HUES6 (cell line): ENCODE measurements around the gene IQGAP1.
"Not testable (repeated sequence)": the region's sequence is repeated elsewhere in the genome, so short reads cannot be mapped to it uniquely, and the experiment has no call there.

Experiments used
- H3K27ac ChIP-seq: 2 replicates; pipeline ENCODE4 v1.7.0; 2013; ENCODE audit warnings: low read depth, mild to moderate bottlenecking, low read length, inconsistent platforms
- H3K27me3 ChIP-seq: 2 replicates; pipeline ENCODE4 v1.6.1; 2013; ENCODE audit warnings: low read length; ENCODE audit not compliant: control insufficient read depth, insufficient read depth
- H3K36me3 ChIP-seq: 2 replicates; pipeline ENCODE4 v1.6.1; 2013; ENCODE audit warnings: low read length; ENCODE audit not compliant: control insufficient read depth, insufficient read depth
- H3K4me1 ChIP-seq: 2 replicates; pipeline ENCODE4 v1.6.1; 2013; ENCODE audit warnings: low read length; ENCODE audit not compliant: control insufficient read depth, insufficient read depth
- H3K4me3 ChIP-seq: 2 replicates; pipeline ENCODE4 v1.5.1; 2013; ENCODE audit warnings: low read depth, low read length
- H3K9ac ChIP-seq: one replicate; pipeline ENCODE4 v1.6.1; 2013; ENCODE audit warnings: mild to moderate bottlenecking, low read length
- H3K9me3 ChIP-seq: 2 replicates; pipeline ENCODE4 v1.6.1; 2013; ENCODE audit warnings: low read depth, low read length; ENCODE audit not compliant: control insufficient read depth, insufficient read depth

IQGAP1 gene

DNA sequence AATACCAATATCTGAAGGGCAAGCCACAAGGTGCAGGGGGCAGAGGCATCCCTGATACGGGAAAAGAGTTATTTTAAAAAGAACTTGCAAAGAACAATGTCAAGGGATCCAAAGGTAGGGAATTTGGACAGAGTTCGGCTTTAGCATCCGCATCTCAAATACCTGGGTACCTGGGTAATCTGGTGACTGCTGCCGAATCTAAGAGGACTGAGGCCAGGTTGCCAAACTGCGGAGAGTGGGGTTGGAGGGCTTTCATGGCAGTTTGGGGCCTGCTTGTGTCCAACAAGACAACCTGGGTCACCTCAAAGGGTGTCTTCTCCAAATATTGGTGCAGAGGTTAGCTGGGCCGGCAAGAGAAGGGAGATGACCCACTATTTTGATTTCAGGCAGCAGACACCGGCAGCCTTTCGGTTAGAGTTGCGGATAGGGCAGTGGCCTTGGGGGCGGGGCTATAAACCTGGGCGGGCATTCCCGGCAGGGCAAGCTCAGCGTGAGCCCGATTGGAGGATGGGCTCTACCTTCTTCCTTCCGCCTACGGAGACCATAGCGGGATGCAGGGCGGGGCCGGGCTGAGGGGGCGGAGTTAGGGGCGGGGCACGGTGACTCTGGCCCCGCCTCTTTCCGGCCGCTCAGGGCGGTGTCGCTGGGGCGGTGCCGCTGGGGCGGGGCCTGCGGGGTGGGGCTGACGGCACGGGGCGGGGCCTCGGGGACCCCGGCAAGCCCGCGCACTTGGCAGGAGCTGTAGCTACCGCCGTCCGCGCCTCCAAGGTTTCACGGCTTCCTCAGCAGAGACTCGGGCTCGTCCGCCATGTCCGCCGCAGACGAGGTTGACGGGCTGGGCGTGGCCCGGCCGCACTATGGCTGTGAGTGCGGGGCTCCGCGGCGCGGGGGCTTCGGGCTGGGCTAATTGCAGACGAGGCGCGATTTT lies at the start of gene IQGAP1:
IQGAP1 (plus strand) TSS at position 709 of the 928 bp plus-strand sequence; CDS start at position 809, 100 bp downstream.
- Histone ChIP-seq H3K36me3 (peaks cover 12% of the 10 kb centered on the region), H3K9me3 (no peaks in the 10 kb centered on the region), H3K27me3 (no peaks in the 10 kb centered on the region), H3K4me3 (peak within 1 kb of the TSS; percentile 71), H3K4me1 (peaks cover 27% of the 10 kb centered on the region), H3K9ac (peak within 1 kb of the TSS; percentile 62), H3K27ac (peak within 1 kb of the TSS; percentile 58; the same call in 1 of the 2 replicates)

GRCh38 chr15:90338532-90338931 lies 49.5 kb upstream of the IQGAP1 start:
- no peak overlapping the region for H3K4me3 ChIP-seq
- no peaks in the 10 kb centered on the region for H3K27me3 ChIP-seq
- H3K36me3 ChIP-seq, result no peaks in the 10 kb centered on the region
- no peak overlapping the region for H3K27ac ChIP-seq
- H3K9me3 ChIP-seq, result no peaks in the 10 kb centered on the region
- no peaks in the 10 kb centered on the region for H3K4me1 ChIP-seq
- no peak overlapping the region for H3K9ac ChIP-seq

- no peak overlapping the region for H3K9ac ChIP-seq
- H3K4me1 ChIP-seq, result no peaks in the 10 kb centered on the region
Observed at GRCh38 chr15:90340345-90340744, 47.7 kb upstream of the IQGAP1 start.

GRCh38 chr15:90343302-90343790 lies 44.7 kb upstream of the IQGAP1 start:
- no peak overlapping the region for H3K9ac ChIP-seq
- H3K27ac ChIP-seq, result no peak overlapping the region
- H3K4me3 ChIP-seq, result no peak overlapping the region
- H3K27me3 ChIP-seq, result no peaks in the 10 kb centered on the region
- H3K9me3 ChIP-seq, result no peaks in the 10 kb centered on the region
- H3K36me3 ChIP-seq, result no peaks in the 10 kb centered on the region
- H3K4me1 ChIP-seq, result no peaks in the 10 kb centered on the region

More at GRCh38 chr15:90340345-90340744, 47.7 kb upstream of the IQGAP1 start:
- Histone ChIP-seq H3K4me3 (no peak overlapping the region), H3K9me3 (no peaks in the 10 kb centered on the region), H3K27ac (no peak overlapping the region), H3K36me3 (no peaks in the 10 kb centered on the region), H3K27me3 (no peaks in the 10 kb centered on the region)

DNA sequence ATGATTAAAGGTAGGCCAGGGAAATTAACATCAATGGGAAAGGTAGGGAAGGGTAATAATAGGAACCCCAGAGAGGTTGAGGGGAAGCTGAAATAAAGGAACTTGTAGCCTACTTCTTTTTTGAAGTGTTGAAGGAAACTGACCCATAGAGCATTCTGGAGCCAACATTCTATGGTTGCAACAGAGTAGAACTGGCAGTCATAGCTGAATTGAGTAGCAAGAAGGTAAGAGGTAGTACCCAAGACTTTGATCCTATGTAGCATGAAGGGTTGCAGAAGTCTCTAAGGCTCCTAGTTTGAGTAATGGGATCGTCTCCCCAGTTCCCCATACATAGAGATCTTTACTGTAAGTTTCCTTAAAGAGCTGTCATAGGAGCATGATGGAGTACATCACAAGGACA lies 43.4 kb upstream of the IQGAP1 start:
- Histone ChIP-seq H3K4me3 (no peak overlapping the region), H3K27ac (no peak overlapping the region), H3K27me3 (no peaks in the 10 kb centered on the region), H3K9me3 (no peaks in the 10 kb centered on the region), H3K9ac (no peak overlapping the region), H3K4me1 (no peaks in the 10 kb centered on the region), H3K36me3 (no peaks in the 10 kb centered on the region)

DNA sequence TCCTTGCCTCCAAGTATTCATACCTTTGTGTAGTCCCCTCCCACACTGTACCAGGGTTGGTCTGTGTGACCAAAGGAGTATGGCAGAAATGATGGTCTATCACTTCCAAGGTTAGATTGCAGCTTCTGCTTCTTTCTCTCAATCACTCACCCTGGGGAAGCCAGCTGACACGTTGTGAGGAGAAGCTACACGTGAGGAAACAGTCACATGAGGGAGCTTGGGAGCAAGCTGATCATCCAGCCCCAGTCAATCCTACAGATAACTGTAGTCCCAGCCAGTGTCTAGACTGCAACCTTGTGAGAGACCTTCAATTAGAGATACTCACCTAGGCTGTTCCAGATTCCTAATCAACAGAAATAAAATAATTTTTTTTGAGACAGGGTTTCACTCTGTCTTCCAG lies 42.2 kb upstream of the IQGAP1 start:
- Histone ChIP-seq H3K9me3 (no peaks in the 10 kb centered on the region), H3K4me3 (no peak overlapping the region), H3K4me1 (no peaks in the 10 kb centered on the region), H3K9ac (no peak overlapping the region), H3K27me3 (no peaks in the 10 kb centered on the region), H3K27ac (no peak overlapping the region), H3K36me3 (no peaks in the 10 kb centered on the region)

- not testable (repeated sequence) for H3K27me3 ChIP-seq, H3K9me3 ChIP-seq, H3K4me3 ChIP-seq, H3K36me3 ChIP-seq, H3K9ac ChIP-seq, H3K4me1 ChIP-seq, H3K27ac ChIP-seq
Observed at GRCh38 chr15:90347431-90348065, 40.5 kb upstream of the IQGAP1 start.

GRCh38 chr15:90348456-90348855 lies 39.6 kb upstream of the IQGAP1 start:
- Histone ChIP-seq H3K27ac (no peak overlapping the region), H3K4me1 (no peaks in the 10 kb centered on the region), H3K9ac (no peak overlapping the region), H3K4me3 (no peak overlapping the region), H3K9me3 (no peaks in the 10 kb centered on the region), H3K36me3 (no peaks in the 10 kb centered on the region), H3K27me3 (no peaks in the 10 kb centered on the region)

GRCh38 chr15:90349072-90349471 lies 39.0 kb upstream of the IQGAP1 start:
- H3K9me3 ChIP-seq, result no peaks in the 10 kb centered on the region
- H3K4me1 ChIP-seq, result no peaks in the 10 kb centered on the region
- no peak overlapping the region for H3K9ac ChIP-seq
- no peaks in the 10 kb centered on the region for H3K27me3 ChIP-seq
- no peaks in the 10 kb centered on the region for H3K36me3 ChIP-seq
- H3K27ac ChIP-seq, result no peak overlapping the region
- H3K4me3 ChIP-seq, result no peak overlapping the region

- Histone ChIP-seq H3K27me3 (no peaks in the 10 kb centered on the region), H3K36me3 (no peaks in the 10 kb centered on the region), H3K4me1 (no peaks in the 10 kb centered on the region), H3K27ac (no peak overlapping the region), H3K9me3 (no peaks in the 10 kb centered on the region), H3K4me3 (no peak overlapping the region), H3K9ac (no peak overlapping the region)
Observed at GRCh38 chr15:90349821-90350220, 38.2 kb upstream of the IQGAP1 start.

DNA sequence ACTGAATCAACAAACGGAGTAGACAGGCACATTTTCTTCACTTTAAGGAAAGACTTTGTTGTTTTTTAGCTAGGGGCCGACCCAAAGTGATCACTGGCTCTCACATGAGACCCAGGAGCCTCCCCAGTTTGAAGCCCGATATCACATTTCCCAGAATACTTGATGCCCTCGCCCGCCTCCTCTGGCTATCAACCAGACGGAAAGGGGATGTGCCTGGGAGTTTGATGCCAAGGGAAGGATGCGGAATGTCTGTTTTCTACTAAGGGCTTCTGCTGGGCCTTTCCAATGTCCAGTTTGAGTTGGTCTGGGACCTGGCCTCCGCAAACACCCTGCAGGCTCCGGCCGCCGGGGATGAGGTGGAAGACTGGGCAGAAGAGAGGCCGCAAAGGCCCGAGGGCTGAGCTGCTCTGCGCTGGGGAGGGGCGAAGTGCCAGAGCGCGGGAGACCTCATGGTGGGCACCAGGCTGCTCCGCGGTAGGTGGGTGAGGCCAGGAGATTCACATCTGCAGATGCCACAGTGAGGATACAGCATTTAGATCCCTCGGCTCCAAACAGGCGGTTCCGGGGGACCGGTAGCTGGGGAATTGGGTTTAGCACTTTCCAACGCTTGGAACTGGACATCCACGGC lies 36.4 kb upstream of the IQGAP1 start:
- H3K9me3 ChIP-seq, result no peaks in the 10 kb centered on the region
- H3K36me3 ChIP-seq, result no peaks in the 10 kb centered on the region
- no peak overlapping the region for H3K9ac ChIP-seq
- no peaks in the 10 kb centered on the region for H3K4me1 ChIP-seq
- H3K27ac ChIP-seq, result no peak overlapping the region
- H3K27me3 ChIP-seq, result no peaks in the 10 kb centered on the region
- H3K4me3 ChIP-seq, result peak overlapping the region; percentile 65
